ENCODE results near the gene UVSSA. TPM values are rescaled to one million over a fixed set of nuclear protein-coding genes. Genes with fewer than 3 reads are reported as not detected.
"Not testable (repeated sequence)": the region's sequence is repeated elsewhere in the genome, so short reads cannot be mapped to it uniquely, and the experiment has no call there.

Gene UVSSA
- total and polyA plus RNA-seq, 7 donors, result 1.8 to 18.7 (median 8.7) TPM

GRCh38 chr4:1370321-1371124, 23.5 kb downstream of the UVSSA start:
- peaks cover 0 to 73% (median 10%) of the 10 kb centered on the region in 4 donors for H3K36me3 ChIP-seq
- no peaks in the 10 kb centered on the region for H3K9me3 ChIP-seq
- intact Hi-C loops (cut with DNase I), result no loop called here
- no peak overlapping the region for H3K4me3 ChIP-seq
- H3K27ac ChIP-seq, result no peak overlapping the region
- no peaks in the 10 kb centered on the region for H3K27me3 ChIP-seq
- no peaks in the 10 kb centered on the region for H3K4me1 ChIP-seq
- 94 to 95% methylated on average over 29 of the region's 29 CpGs for WGBS, 2 donors
- DNase-seq, result peak; percentile 44
- TF ChIP-seq EP300 (IDR thresholded peaks at IDR 0.05), result no peak
- no peak for TF ChIP-seq POLR2A (IDR thresholded peaks at IDR 0.05)
- no peak for TF ChIP-seq CTCF (IDR thresholded peaks at IDR 0.05)
- TF ChIP-seq POLR2AphosphoS5 (IDR thresholded peaks at IDR 0.05), result no peak

GRCh38 chr4:1371176-1372165, 24.5 kb downstream of the UVSSA start:
- no peak overlapping the region for H3K4me3 ChIP-seq
- no peak for TF ChIP-seq POLR2A (IDR thresholded peaks at IDR 0.05)
- TF ChIP-seq POLR2AphosphoS5 (IDR thresholded peaks at IDR 0.05), result no peak
- no peak for TF ChIP-seq CTCF (IDR thresholded peaks at IDR 0.05)
- no peak for TF ChIP-seq EP300 (IDR thresholded peaks at IDR 0.05)
- no peak overlapping the region for H3K27ac ChIP-seq
- intact Hi-C loops (cut with DNase I), result no loop called here
- peaks cover 3 to 73% (median 14%) of the 10 kb centered on the region in 4 donors for H3K36me3 ChIP-seq
- H3K9me3 ChIP-seq, result no peaks in the 10 kb centered on the region
- no peaks in the 10 kb centered on the region for H3K27me3 ChIP-seq
- peak; percentile 26 for DNase-seq
- 96% methylated on average over 28 of the region's 28 CpGs for WGBS, 2 donors
- H3K4me1 ChIP-seq, result no peaks in the 10 kb centered on the region

GRCh38 chr4:1372576-1372975, 25.6 kb downstream of the UVSSA start:
- H3K36me3 ChIP-seq, result peaks cover 5 to 73% (median 18%) of the 10 kb centered on the region in 4 donors
- H3K4me1 ChIP-seq; H3K27ac ChIP-seq; intact Hi-C loops (cut with DNase I); H3K27me3 ChIP-seq; H3K9me3 ChIP-seq; DNase-seq; H3K4me3 ChIP-seq: not testable (repeated sequence)
- 84 to 85% methylated on average over 15 of the region's 22 CpGs for WGBS, 2 donors

GRCh38 chr4:1373892-1374705, 27.1 kb downstream of the UVSSA start:
- WGBS, 2 donors, result 95 to 96% methylated on average over 42 of the region's 42 CpGs
- H3K27ac ChIP-seq, result no peak overlapping the region
- DNase-seq, result peak; percentile 32
- H3K4me3 ChIP-seq, result no peak overlapping the region
- no peaks in the 10 kb centered on the region for H3K9me3 ChIP-seq
- no peaks in the 10 kb centered on the region for H3K4me1 ChIP-seq
- intact Hi-C loops (cut with DNase I), result no loop called here
- H3K36me3 ChIP-seq, result peaks cover 5 to 71% (median 18%) of the 10 kb centered on the region in 4 donors
- TF ChIP-seq EP300 (IDR thresholded peaks at IDR 0.05) (no peak), POLR2A (IDR thresholded peaks at IDR 0.05) (no peak), POLR2AphosphoS5 (IDR thresholded peaks at IDR 0.05) (no peak), CTCF (IDR thresholded peaks at IDR 0.05) (no peak)
- H3K27me3 ChIP-seq, result no peaks in the 10 kb centered on the region

Data from sigmoid colon (tissue), 7 donors.